ENCODE data around the gene ATXN8OS. TPM values are rescaled to one million over a fixed set of nuclear protein-coding genes. Genes with fewer than 3 reads are reported as not detected.

The ATXN8OS gene
- total RNA-seq, 1 experiment from 2014 or later = not detected

- TF ChIP-seq REST (IDR thresholded peaks at IDR 0.05; ENCODE audit: low read depth) (no peak), SRF (IDR thresholded peaks at IDR 0.05; ENCODE audit: low read depth) (no peak)
Measured at GRCh38 chr13:70162141-70162540, 54.5 kb downstream of the ATXN8OS start (continued).

DNA sequence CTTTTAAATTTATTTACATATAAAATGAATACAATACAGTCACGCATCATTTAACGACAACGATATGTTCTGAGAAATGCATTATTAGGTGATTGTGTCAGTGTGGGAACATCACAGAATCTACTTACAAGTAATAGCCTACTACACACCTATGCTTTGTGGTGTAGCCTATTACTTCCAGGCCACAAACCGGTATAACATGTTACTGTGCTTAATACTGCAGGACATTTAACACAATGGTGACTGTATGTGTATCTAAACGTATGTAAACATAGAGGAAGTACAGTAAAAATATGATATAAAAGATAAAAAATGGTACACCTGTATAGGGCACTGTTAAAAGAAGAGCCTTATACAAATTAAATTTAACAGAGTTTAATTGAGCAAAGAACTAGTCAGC is 63.1 kb downstream of the ATXN8OS start:
- ChIA-PET RAD21 (ENCODE audit: low non-redundant PET in 1 of 2, low total read pairs in 2 of 2, uncharacterized antibody in 2 of 2, unreplicated experiment in 2 of 2) (no interaction called here), CTCF (no interaction called here), POLR2A (no interaction called here)
- H3K36me3 ChIP-seq (ENCODE audit: control insufficient read depth in 1 of 2, insufficient read depth in 2 of 2, low read length in 2 of 2) = no peaks in the 10 kb centered on the region
- no peak overlapping the region for H3K27ac ChIP-seq (ENCODE audit: low read depth, low read length)
- TF ChIP-seq CBX3 (IDR thresholded peaks at IDR 0.05; ENCODE audit: low read depth) = no peak
- no peak for TF ChIP-seq EZH2 (IDR thresholded peaks at IDR 0.05)
- TF ChIP-seq CEBPB (IDR thresholded peaks at IDR 0.05; ENCODE audit: low read depth) = no peak
- H3K9me3 ChIP-seq (ENCODE audit: control insufficient read depth in 1 of 2, insufficient read depth in 1 of 2, low read depth in 1 of 2, low read length in 2 of 2) = no peaks in the 10 kb centered on the region
- H2AFZ ChIP-seq (ENCODE audit: low read depth, low read length, poor library complexity, severe bottlenecking) = no peak overlapping the region
- H3K9me2 ChIP-seq (ENCODE audit: insufficient read depth) = no peaks in the 10 kb centered on the region
- BruUV-seq (replicated peaks) = no TSS peak
- no peak overlapping the region for H3K4me2 ChIP-seq (ENCODE audit: low read length)
- H3K4me1 ChIP-seq (ENCODE audit: control insufficient read depth in 1 of 2, insufficient read depth in 2 of 2, low read length in 2 of 2) = no peaks in the 10 kb centered on the region
- no peak overlapping the region for H3K9ac ChIP-seq (ENCODE audit: low read length)
- ATAC-seq (no peak), DNase-seq (ENCODE audit: low read depth, low spot score) (no peak)
- no peaks in the 10 kb centered on the region for H3K27me3 ChIP-seq (ENCODE audit: insufficient read depth, low read length)
- no peak overlapping the region for H3K4me3 ChIP-seq (replicated peaks in 1 of 2; ENCODE audit: low read depth in 1 of 2, low read length in 2 of 2)
- H3K79me2 ChIP-seq (ENCODE audit: insufficient read depth, low read length) = no peaks in the 10 kb centered on the region
- H4K20me1 ChIP-seq (ENCODE audit: insufficient read depth) = no peaks in the 10 kb centered on the region
- intact Hi-C loops (cut with micrococcal nuclease) = no loop called here

- Histone ChIP-seq H2AFZ (ENCODE audit: low read depth, low read length, poor library complexity, severe bottlenecking) (no peak overlapping the region), H3K9ac (ENCODE audit: low read length) (no peak overlapping the region), H3K27ac (ENCODE audit: low read depth, low read length) (no peak overlapping the region), H3K4me1 (ENCODE audit: control insufficient read depth in 1 of 2, insufficient read depth in 2 of 2, low read length in 2 of 2) (no peaks in the 10 kb centered on the region), H3K36me3 (ENCODE audit: control insufficient read depth in 1 of 2, insufficient read depth in 2 of 2, low read length in 2 of 2) (no peaks in the 10 kb centered on the region), H3K4me3 (replicated peaks in 1 of 2; ENCODE audit: low read depth in 1 of 2, low read length in 2 of 2) (no peak overlapping the region), H3K79me2 (ENCODE audit: insufficient read depth, low read length) (no peaks in the 10 kb centered on the region), H3K27me3 (ENCODE audit: insufficient read depth, low read length) (no peaks in the 10 kb centered on the region), H3K4me2 (ENCODE audit: low read length) (no peak overlapping the region), H3K9me2 (ENCODE audit: insufficient read depth) (no peaks in the 10 kb centered on the region), H4K20me1 (ENCODE audit: insufficient read depth) (no peaks in the 10 kb centered on the region), H3K9me3 (ENCODE audit: control insufficient read depth in 1 of 2, insufficient read depth in 1 of 2, low read depth in 1 of 2, low read length in 2 of 2) (no peaks in the 10 kb centered on the region)
- DNase-seq (ENCODE audit: low read depth, low spot score) (no peak), ATAC-seq (no peak)
- intact Hi-C loops (cut with micrococcal nuclease) = no loop called here
- BruUV-seq (replicated peaks) = no TSS peak
- ChIA-PET CTCF (no interaction called here), POLR2A (no interaction called here), RAD21 (ENCODE audit: low non-redundant PET in 1 of 2, low total read pairs in 2 of 2, uncharacterized antibody in 2 of 2, unreplicated experiment in 2 of 2) (no interaction called here)
- no peak for TF ChIP-seq ZFX (IDR thresholded peaks at IDR 0.05)
- TF ChIP-seq SP1 (IDR thresholded peaks at IDR 0.05; ENCODE audit: low read depth) = no peak
- TF ChIP-seq EGR1 (IDR thresholded peaks at IDR 0.05; ENCODE audit: low read depth) = no peak
- TF ChIP-seq EZH2phosphoT487 (IDR thresholded peaks at IDR 0.05; ENCODE audit: borderline replicate concordance) = no peak
- no peak for TF ChIP-seq FOSL1 (IDR thresholded peaks at IDR 0.05; ENCODE audit: low read depth)
- TF ChIP-seq ZNF274 (IDR thresholded peaks at IDR 0.05; ENCODE audit: low read depth, low read length) = no peak
- no peak for TF ChIP-seq JUND (IDR thresholded peaks at IDR 0.05)
- TF ChIP-seq, protein P1, sequence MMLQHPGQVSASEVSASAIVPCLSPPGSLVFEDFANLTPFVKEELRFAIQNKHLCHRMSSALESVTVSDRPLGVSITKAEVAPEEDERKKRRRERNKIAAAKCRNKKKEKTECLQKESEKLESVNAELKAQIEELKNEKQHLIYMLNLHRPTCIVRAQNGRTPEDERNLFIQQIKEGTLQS (IDR thresholded peaks at IDR 0.05) = no peak
- TF ChIP-seq POLR2AphosphoS5 (IDR thresholded peaks at IDR 0.05; ENCODE audit: low read depth, low read length) = no peak
- TF ChIP-seq RAD21 (IDR thresholded peaks at IDR 0.05; ENCODE audit: low read depth) = no peak
- TF ChIP-seq TCF7L2 (IDR thresholded peaks at IDR 0.05; ENCODE audit: borderline replicate concordance, extremely low read depth, insufficient read depth, insufficient read length) = no peak
- TF ChIP-seq CBX3 (IDR thresholded peaks at IDR 0.05; ENCODE audit: low read depth) = no peak
- no peak for TF ChIP-seq YY1 (IDR thresholded peaks at IDR 0.05; ENCODE audit: extremely low read depth, insufficient replicate concordance, low read depth, low read length)
- TF ChIP-seq POLR2A (IDR thresholded peaks at IDR 0.05; ENCODE audit: borderline replicate concordance, extremely low read depth, insufficient read depth, insufficient read length) = no peak
Measured at GRCh38 chr13:70171151-70171550, 63.5 kb downstream of the ATXN8OS start.

Measured in HCT116 (cell line).